Epithelial cell of esophagus (primary cell): Measurements from ENCODE around the gene KRT14.
A peak's percentile ranks its signal among the peaks of the same experiment; 100 is the strongest.

Source experiments
- DNase-seq: peaks from one replicate; pipeline ENCODE4 v3.0.0; 2010; ENCODE audit warnings: low read depth
- H3K4me3 ChIP-seq: 2 replicates; pipeline ENCODE4 v1.5.1; 2011; ENCODE audit warnings: mild to moderate bottlenecking, low read length, control low read depth
- CTCF ChIP-seq: IDR thresholded peaks from 2 replicates; pipeline ENCODE4 v1.5.1; 2011; ENCODE audit warnings: low read depth, mild to moderate bottlenecking, low read length, control low read depth, inconsistent platforms; ENCODE audit not compliant: insufficient read depth; ENCODE audit errors: missing control alignments

Gene KRT14

DNA sequence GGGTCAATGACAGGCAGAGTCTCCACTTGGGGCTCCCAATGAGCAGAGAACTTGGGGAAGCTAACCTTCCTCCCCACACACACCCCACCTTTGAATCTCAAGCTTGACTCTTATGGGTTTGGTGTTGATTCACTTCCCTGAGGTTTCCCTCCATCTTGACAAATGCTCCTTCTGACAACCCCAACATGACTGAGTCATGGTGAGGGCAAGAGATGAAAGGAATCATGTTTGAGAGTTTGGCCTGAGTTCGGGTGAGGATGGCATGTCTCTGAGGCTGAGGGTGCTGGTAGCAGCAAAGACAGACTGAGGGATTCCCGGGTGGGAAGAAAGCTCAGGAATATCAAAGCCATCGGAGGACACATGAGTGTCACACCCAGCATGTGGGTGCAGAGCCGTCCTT lies 33.5 kb downstream of the KRT14 start:
- TF ChIP-seq CTCF: no peak
- DNase-seq: peak; percentile 68

GRCh38 chr17:41552455-41552854 lies 34.2 kb downstream of the KRT14 start:
- TF ChIP-seq CTCF: no peak
- no peak for DNase-seq
- H3K4me3 ChIP-seq: no peak overlapping the region

More for the DNA sequence above, 33.5 kb downstream of the KRT14 start:
- no peak overlapping the region for H3K4me3 ChIP-seq

DNA sequence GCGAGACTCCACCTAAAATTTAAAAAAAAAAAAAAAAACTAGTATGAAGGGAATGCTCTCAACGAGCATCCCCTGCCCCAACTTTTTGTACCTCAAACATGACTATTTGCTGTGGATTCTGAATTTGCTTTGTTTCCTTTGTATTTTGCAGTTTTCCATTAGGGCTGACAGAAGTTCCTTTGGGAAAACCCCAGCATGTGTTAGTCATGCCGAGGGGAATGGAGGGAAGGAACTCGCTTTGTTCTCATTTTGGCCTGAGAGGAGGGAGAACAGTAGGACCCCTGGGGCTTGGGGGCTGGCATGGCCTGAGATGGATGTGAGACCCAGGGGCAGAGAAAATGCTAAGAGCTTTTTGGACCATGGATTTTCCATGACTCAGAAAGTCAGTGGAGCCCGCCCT lies 35.3 kb downstream of the KRT14 start:
- peak; percentile 48 for DNase-seq
- H3K4me3 ChIP-seq: no peak overlapping the region
- TF ChIP-seq CTCF: no peak

GRCh38 chr17:41549596-41550039 lies 37.1 kb downstream of the KRT14 start:
- no peak overlapping the region for H3K4me3 ChIP-seq
- peak; percentile 55 for DNase-seq
- no peak for TF ChIP-seq CTCF

GRCh38 chr17:41548844-41549595 lies 37.7 kb downstream of the KRT14 start:
- TF ChIP-seq CTCF: peak; percentile 91
- peak overlapping the region; percentile 9 for H3K4me3 ChIP-seq
- peak; percentile 92 for DNase-seq

DNA sequence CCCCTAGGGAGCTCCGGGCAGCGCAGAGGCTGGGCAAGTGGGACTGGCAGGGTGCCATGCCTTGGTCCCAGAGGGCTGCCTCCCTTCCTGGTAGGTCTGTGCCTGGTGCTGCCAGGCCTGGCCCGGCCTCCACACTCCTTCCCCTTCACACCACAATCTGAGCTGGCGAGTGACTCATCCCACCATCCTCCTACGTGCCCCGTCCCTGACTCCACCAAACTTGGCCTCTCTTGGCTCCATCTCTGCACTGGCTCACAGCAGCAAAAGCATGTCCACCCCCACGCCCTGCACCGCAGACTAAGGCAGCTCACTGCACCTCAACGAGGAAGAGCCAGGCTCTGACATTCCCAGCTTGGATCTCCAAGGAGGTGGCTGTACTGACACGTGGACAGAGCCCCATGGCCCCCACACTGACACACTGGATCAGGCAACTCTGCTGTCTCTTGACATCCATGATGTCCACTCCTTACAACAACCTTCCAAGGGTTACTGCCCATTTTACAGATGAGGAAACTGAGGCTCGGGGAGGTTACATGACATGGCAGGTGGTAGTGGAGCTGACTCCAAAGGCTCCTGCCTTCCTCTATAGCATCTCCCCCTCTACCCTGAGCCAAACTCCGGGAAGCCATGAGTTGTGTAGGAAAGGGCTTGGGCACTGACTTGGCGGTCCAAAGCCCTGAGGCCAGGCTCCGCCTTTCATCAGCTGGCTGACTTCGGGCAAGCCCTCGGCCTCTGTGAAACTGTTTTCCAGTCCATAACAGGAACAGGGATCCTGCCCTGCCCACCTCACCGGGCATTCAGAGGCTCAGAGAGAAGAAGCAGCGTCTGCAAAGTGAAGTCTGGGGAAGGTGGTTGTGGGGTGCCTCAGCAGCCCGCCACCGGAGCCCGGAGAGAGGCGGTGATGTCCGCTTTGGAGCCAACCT lies 38.5 kb downstream of the KRT14 start:
- H3K4me3 ChIP-seq: peak overlapping the region; percentile 9
- no peak for TF ChIP-seq CTCF
- DNase-seq: peak; percentile 99
